ENCODE measurements around the gene IGSF6.
"Not testable (repeated sequence)": the region's sequence is repeated elsewhere in the genome, so short reads cannot be mapped to it uniquely, and the experiment has no call there.

Gene IGSF6

DNA sequence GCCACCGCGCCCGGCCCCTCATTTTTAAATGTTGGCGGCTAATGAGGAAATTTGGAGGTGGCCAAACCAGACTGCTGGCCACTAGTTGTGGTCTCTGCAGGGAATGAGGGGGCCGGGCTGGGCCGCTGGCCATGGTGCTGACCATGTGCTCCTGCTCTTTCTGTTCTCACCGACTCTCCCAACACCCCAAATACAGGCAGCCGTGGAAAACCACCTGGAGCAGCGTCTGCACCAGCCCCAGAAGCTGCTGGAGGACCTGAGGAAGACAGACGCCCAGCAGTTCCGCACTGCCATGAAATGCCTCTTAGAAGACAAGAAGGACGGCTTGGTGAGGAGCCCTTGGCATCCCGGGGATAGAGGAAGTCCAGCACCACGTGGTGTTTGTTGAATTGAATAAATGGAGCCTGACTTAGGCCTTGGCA, 32.6 kb upstream of the IGSF6 start:
- no peak for DNase-seq (ENCODE audit: extremely low read depth, low read depth)
- H3K4me3 ChIP-seq (replicated peaks; ENCODE audit: low read depth, low read length): no peak overlapping the region
- TF ChIP-seq, protein P1, sequence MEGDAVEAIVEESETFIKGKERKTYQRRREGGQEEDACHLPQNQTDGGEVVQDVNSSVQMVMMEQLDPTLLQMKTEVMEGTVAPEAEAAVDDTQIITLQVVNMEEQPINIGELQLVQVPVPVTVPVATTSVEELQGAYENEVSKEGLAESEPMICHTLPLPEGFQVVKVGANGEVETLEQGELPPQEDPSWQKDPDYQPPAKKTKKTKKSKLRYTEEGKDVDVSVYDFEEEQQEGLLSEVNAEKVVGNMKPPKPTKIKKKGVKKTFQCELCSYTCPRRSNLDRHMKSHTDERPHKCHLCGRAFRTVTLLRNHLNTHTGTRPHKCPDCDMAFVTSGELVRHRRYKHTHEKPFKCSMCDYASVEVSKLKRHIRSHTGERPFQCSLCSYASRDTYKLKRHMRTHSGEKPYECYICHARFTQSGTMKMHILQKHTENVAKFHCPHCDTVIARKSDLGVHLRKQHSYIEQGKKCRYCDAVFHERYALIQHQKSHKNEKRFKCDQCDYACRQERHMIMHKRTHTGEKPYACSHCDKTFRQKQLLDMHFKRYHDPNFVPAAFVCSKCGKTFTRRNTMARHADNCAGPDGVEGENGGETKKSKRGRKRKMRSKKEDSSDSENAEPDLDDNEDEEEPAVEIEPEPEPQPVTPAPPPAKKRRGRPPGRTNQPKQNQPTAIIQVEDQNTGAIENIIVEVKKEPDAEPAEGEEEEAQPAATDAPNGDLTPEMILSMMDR (IDR thresholded peaks at IDR 0.05; ENCODE audit: low read depth, low read length, missing control alignments): no peak

DNA sequence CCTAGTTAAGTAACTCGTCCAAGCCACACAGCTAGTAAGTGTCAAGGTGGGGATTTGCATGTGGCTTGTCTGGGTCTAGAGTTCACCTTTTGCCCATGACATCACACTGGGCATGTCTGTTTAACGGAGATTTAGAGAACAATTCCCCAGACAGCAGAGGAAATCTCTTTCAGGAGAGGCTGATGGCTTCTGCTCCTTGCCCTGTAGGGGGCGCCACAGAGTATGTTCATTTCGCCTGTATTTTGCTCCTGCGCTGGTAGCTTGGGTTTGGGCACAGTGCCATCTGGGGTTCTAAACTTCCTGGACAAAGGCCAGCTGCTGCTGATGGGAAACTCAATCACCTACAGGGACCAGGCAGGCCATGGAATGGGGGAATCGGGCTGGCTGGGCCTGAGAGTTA, 31.8 kb upstream of the IGSF6 start:
- DNase-seq (ENCODE audit: extremely low read depth, low read depth): no peak
- TF ChIP-seq, protein P1 (IDR thresholded peaks at IDR 0.05; ENCODE audit: low read depth, low read length, missing control alignments): peak; percentile 66
- no peak overlapping the region for H3K4me3 ChIP-seq (replicated peaks; ENCODE audit: low read depth, low read length)

DNA sequence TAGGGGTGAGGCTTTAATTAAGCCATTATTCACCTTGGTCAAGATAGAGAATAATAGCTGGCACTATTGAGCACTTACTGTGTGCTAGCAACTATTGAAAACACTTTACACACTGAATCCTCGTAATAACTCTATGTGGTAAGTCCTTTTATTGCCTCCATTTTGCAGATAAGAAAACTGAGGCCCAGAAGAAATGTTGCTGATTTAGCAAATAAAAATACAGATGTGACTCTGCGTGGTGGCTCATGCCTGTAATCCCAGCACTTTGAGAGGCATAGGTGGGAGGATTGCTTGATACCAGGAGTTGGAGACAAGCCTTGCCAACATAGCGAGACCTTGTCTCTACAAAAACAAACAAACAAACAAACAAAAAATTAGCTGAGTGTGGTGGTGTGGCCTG, 30.8 kb upstream of the IGSF6 start:
- TF ChIP-seq, protein P1 (IDR thresholded peaks at IDR 0.05; ENCODE audit: low read depth, low read length, missing control alignments): no peak
- DNase-seq (ENCODE audit: extremely low read depth, low read depth): no peak
- H3K4me3 ChIP-seq (replicated peaks; ENCODE audit: low read depth, low read length): no peak overlapping the region

DNA sequence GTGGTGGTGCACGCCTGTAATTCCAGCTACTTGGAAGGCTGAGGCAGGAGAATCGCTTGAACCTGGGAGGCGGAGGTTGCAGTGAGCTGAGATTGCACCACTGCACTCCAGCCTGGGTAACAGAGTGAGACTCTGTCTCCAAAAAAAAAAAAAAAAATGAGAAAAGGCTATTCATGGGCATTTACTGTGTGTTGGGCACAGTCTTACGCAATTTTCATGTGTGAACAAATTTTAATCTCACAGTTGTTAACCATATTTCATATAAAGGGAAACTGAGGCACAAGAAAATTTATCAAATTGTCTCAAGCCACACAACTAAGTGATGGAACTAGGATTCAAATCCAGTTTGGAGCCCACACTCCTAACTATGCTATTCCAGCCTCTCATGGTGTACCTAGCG, 28.3 kb upstream of the IGSF6 start:
- H3K4me3 ChIP-seq (replicated peaks; ENCODE audit: low read depth, low read length); DNase-seq (ENCODE audit: extremely low read depth, low read depth): not testable (repeated sequence)

DNA sequence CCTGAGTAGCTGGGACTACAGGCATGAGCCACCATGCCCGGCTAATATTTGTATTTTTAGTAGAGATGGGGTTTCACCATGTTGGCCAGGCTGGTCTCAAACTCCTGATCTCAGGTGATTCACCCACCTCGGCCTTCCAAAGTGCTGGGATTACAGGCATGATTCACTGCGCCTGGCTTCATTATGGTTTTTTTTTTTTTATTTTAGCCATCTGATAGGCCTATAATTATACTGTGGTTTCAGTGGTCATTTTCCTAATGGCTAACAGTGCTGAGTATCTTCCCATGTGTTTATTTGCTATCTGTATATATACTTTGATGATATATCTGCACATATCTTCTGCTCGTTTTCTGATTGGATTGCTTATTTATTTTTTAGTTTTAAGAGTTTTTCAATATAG, 22.0 kb upstream of the IGSF6 start:
- DNase-seq (ENCODE audit: extremely low read depth, low read depth); H3K4me3 ChIP-seq (replicated peaks; ENCODE audit: low read depth, low read length): not testable (repeated sequence)

DNA sequence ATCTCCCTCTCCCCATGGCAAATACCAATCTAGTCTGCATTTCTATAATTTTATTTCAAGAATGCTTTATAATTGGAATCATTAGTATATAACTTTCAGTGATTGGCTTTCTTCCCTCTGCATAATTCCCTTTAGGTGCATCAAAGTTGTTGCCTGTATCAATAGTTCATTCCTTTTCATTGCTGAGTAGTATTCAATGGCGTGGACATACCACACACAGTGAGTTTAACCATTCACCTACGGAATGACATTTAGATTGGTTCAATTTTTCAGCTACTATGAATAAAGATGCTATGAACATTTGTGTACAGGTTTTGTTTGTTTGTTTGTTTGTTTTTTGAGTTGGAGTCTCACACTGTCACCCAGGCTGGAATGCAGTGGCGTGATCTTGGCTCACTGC, 21.1 kb upstream of the IGSF6 start:
- DNase-seq (ENCODE audit: extremely low read depth, low read depth): no peak
- TF ChIP-seq, protein P1 (IDR thresholded peaks at IDR 0.05; ENCODE audit: low read depth, low read length, missing control alignments): no peak
- no peak overlapping the region for H3K4me3 ChIP-seq (replicated peaks; ENCODE audit: low read depth, low read length)

DNA sequence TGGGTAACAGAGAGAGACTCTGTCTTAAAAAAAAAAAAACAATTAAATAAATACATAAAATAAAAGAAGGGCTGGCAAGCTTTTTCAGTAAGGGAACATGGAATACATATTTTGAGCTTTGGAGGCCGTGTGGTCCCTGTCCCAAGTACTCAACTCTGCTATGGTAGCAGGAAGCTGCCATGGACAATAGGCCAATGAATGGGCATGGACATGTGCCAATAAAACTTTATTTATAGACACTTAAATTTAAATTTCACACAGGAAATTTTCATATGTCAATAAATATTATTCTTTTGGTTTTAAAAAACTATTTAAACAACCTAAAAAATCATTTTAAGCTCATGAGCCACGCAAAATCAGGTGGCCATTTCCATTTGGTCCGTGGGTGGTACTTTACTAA, 15.2 kb upstream of the IGSF6 start:
- no peak for DNase-seq (ENCODE audit: extremely low read depth, low read depth)
- H3K4me3 ChIP-seq (replicated peaks; ENCODE audit: low read depth, low read length): no peak overlapping the region
- TF ChIP-seq, protein P1 (IDR thresholded peaks at IDR 0.05; ENCODE audit: low read depth, low read length, missing control alignments): no peak

DNA sequence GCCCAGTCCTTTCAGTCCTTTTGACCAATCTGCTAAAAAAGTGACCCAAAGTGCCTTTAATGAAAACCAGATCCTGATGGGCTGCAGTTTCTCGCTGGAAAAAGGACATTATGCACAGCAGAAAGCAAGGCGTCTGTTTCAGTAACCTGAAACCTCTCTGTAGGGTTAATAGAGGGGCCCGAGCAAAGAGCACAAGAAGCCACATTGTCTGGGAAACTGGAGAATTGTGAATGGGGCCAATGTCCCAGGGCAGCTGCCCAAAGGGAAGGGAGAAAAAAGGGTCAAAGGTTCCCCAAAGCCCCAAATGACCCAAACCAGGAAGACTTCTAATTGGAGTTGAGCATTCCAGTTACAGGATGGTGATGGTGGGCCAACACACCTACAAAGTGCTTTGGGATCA, 14.4 kb upstream of the IGSF6 start:
- TF ChIP-seq, protein P1 (IDR thresholded peaks at IDR 0.05; ENCODE audit: low read depth, low read length, missing control alignments): no peak
- H3K4me3 ChIP-seq (replicated peaks; ENCODE audit: low read depth, low read length): no peak overlapping the region
- DNase-seq (ENCODE audit: extremely low read depth, low read depth): no peak
